GM18951 (cell line): ENCODE results near the gene GOLGA5.

ENCODE experiments used
- POLR2A ChIP-seq: IDR thresholded peaks from 4 replicates; pipeline ENCODE4 v1.6.1; 2011; ENCODE audit warnings: mild to moderate bottlenecking; ENCODE audit not compliant: insufficient read length, insufficient read depth; ENCODE audit errors: extremely low read depth
- in situ Hi-C: fragments of 300-500 bp; cut with MboI; formaldehyde crosslinking; loops from one replicate; pipeline ENCODE4 v1.12.0; 2022; ENCODE audit warnings: low sequenced_read_pairs, mixed read lengths, inconsistent platforms; ENCODE audit not compliant: unreplicated experiment

The GOLGA5 gene

GRCh38 chr14:92785667-92786426 is 8.3 kb upstream of the GOLGA5 start:
- TF ChIP-seq POLR2A = no peak
- in situ Hi-C loops = loop anchor here (25.0 kb wide), 1 partner anchor 674 kb away; the partner anchor contains the start of genes ATXN3, CPSF2 and NDUFB1

- in situ Hi-C loops = loop anchor here (25.0 kb wide), 1 partner anchor 674 kb away; the partner anchor contains the start of genes ATXN3, CPSF2 and NDUFB1
- no peak for TF ChIP-seq POLR2A
These were observed 7.7 kb upstream of the GOLGA5 start for GRCh38 chr14:92786427-92786756.

GRCh38 chr14:92787554-92787953 is 6.6 kb upstream of the GOLGA5 start:
- in situ Hi-C loops = loop anchor here (25.0 kb wide), 1 partner anchor 675 kb away; the partner anchor contains the start of genes ATXN3, CPSF2 and NDUFB1
- TF ChIP-seq POLR2A = no peak

GRCh38 chr14:92789457-92790089 is 4.5 kb upstream of the GOLGA5 start:
- TF ChIP-seq POLR2A = no peak
- in situ Hi-C loops = loop anchor here (25.0 kb wide), 1 partner anchor 677 kb away; the partner anchor contains the start of genes ATXN3, CPSF2 and NDUFB1

- in situ Hi-C loops = loop anchor here (25.0 kb wide), 1 partner anchor 681 kb away; the partner anchor contains the start of genes ATXN3, CPSF2 and NDUFB1
- no peak for TF ChIP-seq POLR2A
These were observed 1.2 kb upstream of the GOLGA5 start for GRCh38 chr14:92792885-92793284.

GRCh38 chr14:92794547-92794941 is 439 bp downstream of the GOLGA5 start:
- no peak for TF ChIP-seq POLR2A
- in situ Hi-C loops = loop anchor here (25.0 kb wide), 1 partner anchor 682 kb away; the partner anchor contains the start of genes ATXN3, CPSF2 and NDUFB1

GRCh38 chr14:92794961-92795360 is 856 bp downstream of the GOLGA5 start:
- in situ Hi-C loops = loop anchor here (25.0 kb wide), 1 partner anchor 683 kb away; the partner anchor contains the start of genes ATXN3, CPSF2 and NDUFB1

GRCh38 chr14:92797935-92798653 is 4.0 kb downstream of the GOLGA5 start:
- no peak for TF ChIP-seq POLR2A
- in situ Hi-C loops = loop anchor here (25.0 kb wide), 1 partner anchor 686 kb away; the partner anchor contains the start of genes ATXN3, CPSF2 and NDUFB1

More at GRCh38 chr14:92794961-92795360, 856 bp downstream of the GOLGA5 start:
- TF ChIP-seq POLR2A = no peak

GRCh38 chr14:92798811-92799210 is 4.7 kb downstream of the GOLGA5 start:
- TF ChIP-seq POLR2A = no peak
- in situ Hi-C loops = loop anchor here (25.0 kb wide), 1 partner anchor 687 kb away; the partner anchor contains the start of genes ATXN3, CPSF2 and NDUFB1

- TF ChIP-seq POLR2A = no peak
- in situ Hi-C loops = no loop called here
These were observed 5.9 kb downstream of the GOLGA5 start for GRCh38 chr14:92800012-92800411.

GRCh38 chr14:92800525-92800924 is 6.4 kb downstream of the GOLGA5 start:
- no peak for TF ChIP-seq POLR2A
- in situ Hi-C loops = no loop called here

GRCh38 chr14:92801917-92802316 is 7.8 kb downstream of the GOLGA5 start:
- in situ Hi-C loops = no loop called here
- no peak for TF ChIP-seq POLR2A

GRCh38 chr14:92802678-92803077 is 8.6 kb downstream of the GOLGA5 start:
- TF ChIP-seq POLR2A = no peak
- in situ Hi-C loops = no loop called here
